Iris pigment epithelial cell (primary cell): ENCODE data around the gene NFKBIA.
"Not testable (repeated sequence)": the region's sequence is repeated elsewhere in the genome, so short reads cannot be mapped to it uniquely, and the experiment has no call there.

ENCODE experiments used
- DNase-seq: peaks from one replicate; pipeline ENCODE4 v3.0.0-alpha.2; 2011; ENCODE audit warnings: low read depth

The NFKBIA gene

DNA sequence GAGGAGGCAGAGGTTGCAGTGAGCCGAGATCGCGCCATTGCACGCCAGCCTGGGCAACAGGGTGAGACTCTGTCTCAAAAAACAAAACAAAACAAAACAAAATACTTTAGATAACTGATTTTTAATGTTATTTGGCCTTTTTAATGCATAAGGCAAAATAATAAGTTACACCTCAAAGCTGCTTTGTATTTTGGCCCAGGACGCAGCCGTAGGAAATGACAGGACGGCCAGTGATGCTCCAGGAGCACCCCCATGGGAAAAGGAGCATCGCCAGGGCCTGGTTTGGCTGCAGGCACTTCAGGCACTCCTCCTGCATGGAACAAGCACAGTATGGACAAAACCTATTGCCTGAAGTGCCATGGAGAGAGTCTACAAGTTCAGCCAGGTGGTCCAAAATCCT lies 3.5 kb upstream of the NFKBIA start:
- DNase-seq: no peak

DNA sequence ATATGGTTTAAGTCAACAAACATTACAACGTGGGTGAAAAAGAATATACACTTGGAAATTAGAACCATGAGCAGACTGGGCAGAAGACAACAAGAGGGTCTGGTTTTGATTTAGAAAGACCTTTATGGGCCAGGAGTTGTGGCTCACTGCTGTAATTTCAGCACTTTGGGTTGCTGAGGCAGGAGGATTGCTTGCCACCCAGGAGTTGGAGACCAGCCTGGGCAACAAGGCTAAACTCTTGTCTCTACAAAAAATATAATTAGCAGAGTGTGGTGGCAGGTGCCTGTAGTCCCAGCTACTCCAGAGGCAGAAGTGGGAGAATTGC lies 2.7 kb upstream of the NFKBIA start:
- DNase-seq: no peak

DNA sequence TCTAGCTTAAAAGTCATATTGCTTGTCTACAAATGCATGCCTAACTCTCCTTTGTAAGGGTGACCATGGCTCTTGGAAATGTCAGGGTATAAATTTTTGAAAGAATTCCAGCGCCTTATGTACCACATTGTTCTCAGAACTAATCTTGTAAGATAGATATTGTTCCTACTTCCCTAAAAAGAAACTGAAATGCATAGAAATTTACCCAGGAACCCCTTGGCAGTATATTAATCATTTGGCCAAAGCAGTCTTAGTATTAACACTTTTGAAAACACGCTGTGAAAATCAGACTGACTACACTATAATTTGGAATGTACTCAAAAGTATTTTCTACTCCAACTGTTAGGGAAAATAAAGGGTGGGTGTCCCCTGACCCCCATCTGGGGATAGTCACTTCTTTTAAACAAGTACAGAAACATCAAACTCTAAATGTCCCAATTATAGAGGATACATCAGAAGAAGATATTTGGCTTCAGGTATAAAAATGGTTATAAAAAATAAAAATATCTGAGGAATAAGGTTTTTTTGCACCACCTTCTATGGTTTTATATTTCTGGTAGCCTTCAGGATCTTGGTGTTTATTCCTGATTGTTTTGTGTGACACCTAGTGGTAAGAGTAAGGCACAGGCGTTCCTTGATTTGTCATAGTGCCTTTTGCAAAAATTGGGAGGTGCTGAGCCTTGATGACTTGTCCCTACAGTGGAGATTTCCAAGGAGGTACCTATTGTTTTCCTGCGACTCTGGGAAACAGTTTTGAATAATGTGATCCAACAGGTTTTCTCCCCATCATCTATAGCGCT lies 2.2 kb upstream of the NFKBIA start:
- DNase-seq: peak; percentile 69

DNA sequence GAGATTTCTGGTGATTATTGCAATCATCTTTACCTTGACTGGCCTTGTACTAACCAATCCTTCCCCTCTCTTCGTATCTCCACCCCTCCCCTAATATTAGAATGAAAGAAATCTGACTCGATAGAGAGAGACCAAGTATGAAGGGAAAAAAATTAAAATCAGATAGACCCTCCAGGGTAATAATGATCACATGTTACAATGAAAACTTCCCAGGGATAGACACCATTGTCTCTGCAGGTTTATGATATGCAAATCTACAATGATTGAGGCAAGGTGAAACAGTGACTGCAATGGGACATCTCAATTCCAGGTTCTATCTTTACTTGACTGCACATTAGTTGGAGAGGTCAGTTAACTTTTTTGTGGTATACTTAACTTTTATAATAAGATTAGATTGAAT lies 1.5 kb upstream of the NFKBIA start:
- DNase-seq: no peak

GRCh38 chr14:35405304-35405996 lies 901 bp upstream of the NFKBIA start:
- no peak for DNase-seq

DNA sequence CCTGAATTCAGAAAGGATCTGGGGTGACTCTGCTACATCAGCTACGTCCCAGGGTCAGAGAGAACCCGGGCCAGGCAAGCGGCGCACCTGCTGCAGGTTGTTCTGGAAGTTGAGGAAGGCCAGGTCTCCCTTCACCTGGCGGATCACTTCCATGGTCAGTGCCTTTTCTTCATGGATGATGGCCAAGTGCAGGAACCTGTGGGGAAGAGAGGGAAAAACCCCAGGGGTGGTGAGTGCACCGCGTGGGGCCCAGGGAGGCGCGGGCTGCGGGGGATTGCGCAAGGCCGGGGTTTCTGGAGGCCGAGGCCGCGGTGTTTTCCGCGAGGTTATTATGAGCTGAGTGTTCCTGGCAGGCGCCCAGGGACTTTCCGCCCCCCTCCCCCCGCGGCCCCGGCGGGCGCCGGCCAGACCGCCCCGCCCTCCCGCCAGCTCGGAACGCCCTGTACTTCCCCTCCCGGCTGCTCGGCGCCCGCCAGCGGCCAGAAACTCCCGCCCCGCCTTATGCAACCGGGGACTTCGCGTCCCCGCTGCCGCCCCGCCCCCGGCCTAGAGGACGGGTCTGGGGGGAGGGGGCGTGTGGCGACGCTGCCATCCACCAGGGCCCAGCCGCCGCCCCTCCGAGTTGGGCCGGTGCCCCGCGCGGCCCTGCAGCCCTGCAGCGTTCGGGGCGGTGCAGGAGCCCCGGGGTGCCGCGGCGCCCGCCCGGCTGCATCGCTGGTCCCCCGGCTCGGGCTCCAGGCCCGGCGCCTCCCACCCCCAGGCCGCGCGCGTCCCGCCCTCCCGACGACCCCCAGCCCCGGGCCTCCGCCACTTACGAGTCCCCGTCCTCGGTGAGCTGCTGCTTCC lies 723 bp downstream of the NFKBIA start:
- DNase-seq: peak; percentile 95

DNA sequence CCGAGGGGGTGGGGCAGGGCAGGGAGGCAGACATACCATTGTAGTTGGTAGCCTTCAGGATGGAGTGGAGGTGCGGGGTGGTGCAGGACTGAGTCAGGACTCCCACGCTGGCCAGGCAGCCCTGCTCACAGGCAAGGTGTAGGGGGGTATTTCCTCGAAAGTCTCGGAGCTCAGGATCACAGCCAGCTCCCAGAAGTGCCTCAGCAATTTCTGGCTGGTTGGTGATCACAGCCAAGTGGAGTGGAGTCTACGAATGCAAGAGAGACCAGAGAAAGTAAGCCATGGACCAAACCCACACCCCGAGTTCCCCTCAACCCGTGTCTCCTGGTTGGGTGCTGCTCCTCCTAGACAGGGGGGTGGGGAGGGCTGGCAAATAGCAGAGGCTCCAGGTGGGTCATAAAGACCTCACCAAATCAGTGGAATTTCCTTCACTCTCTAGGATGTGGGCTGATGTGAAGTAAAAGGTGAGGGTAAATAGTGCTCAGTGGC lies 1.4 kb downstream of the NFKBIA start:
- no peak for DNase-seq

- no peak for DNase-seq
Observed at GRCh38 chr14:35402323-35403113, 2.0 kb downstream of the NFKBIA start.

DNA sequence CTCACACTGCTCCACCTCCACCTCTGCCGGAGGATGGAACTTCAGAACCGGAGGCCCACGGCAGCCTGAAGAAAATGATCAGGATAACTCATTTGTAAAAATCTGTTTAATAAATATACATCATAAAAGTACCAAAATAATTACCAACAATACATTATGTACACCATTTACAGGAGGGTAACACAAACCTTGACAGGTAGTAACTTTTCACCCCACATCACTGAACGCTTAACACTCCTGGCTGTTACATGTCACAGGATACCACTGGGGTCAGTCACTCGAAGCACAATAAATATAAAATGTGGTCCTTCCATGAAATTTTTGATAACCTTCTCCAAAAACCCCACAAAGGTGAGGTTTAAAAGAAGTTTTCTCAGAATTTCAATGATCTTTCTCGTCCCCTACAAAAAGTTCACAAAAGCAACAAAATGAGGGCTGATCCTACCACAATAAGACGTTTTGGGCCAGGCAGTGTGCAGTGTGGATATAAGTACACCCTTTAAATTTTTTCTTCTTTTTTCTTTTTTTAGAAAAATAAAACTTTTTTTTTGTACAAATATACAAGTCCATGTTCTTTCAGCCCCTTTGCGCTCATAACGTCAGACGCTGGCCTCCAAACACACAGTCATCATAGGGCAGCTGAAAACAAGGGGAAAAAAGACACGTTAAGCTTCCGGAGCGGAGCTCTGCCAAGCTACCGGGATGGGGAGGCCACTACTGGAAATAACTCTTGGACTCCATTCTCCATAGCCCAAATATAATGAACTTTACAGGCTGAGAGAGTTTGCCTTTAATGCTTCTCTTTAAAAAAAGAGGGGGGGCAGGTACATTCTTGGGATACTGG lies 2.9 kb downstream of the NFKBIA start:
- DNase-seq: no peak

- no peak for DNase-seq
Observed at GRCh38 chr14:35400648-35401421, 3.7 kb downstream of the NFKBIA start.

DNA sequence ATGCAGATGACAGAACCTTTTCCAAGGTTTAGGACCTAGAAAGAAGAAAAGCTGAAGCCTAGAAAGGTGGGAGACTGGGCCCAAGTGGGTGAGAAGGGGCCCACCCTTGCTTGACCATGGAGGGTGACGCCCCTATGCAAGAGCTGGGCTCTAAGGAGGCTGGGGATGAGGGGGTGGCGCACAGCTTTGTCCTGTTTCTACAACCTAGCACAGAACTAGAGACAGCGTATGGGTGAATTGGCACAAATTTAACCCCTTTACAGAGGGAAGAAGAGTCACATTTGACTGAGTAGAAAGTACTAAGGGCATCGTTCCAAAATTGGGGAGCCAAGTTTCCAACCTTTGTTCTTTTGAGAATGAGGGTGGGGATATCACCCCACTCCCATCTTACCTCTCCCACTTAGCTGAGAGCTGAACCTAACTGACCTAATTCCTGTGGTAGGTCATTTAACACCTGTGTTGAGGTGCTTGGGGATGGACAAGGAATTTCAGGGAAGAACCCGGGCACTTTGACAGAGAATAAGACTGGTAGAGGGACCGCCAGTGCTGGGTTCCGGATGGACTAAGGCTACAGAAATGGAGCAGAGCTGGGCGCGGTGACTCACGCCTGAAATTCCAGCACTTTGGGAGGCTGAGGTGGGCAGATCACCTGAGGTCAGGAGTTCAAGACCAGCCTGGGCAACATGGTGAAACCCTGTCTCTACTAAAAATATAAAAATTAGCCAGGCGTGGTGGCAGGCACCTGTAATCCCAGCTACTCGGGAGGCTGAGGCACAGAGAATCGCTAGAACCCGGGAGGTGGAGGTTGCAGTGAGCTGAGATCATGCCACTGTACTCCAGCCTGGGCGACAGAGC lies 5.2 kb downstream of the NFKBIA start:
- DNase-seq: no peak

- no peak for DNase-seq
Observed at GRCh38 chr14:35398071-35398584, 6.4 kb downstream of the NFKBIA start.

DNA sequence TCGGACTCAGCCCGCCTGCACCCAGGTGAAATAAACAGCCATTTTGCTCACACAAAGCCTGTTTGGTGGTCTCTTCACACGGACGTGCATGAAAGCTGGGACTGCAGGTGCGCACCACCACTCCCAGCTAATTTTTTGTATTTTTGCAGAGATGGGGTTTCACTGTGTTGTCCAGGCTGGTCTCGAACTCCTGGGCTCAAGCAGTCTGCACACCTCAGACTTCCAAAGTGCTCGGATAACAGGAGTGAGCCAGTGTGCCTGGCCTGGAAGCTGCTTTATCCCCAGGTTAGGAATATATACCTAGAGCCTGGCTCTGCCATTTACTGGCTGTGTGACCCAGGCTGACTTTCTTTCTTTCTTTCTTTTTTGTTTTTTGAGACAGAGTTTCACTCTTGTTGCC lies 7.9 kb downstream of the NFKBIA start:
- DNase-seq: not testable (repeated sequence)

DNA sequence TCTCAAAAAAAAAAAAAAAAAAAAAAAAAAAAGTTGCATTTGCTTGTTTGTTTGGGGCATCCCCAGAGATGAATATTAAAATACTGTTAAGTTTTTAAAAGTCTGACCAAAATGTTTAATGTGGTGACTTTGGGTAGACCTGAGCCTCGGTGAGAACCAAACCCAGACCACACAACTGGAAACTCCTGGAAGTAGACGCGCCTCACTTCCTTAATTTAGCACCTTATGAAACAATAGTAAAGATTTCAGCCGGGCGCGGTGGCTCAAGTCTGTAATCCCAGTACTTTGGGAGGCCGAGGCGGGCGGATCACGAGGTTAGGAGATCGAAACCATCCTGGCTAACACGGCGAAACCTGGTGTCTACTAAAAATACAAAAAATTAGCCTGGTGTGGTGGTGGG lies 9.3 kb downstream of the NFKBIA start:
- no peak for DNase-seq

- DNase-seq: no peak
Observed at GRCh38 chr14:35394326-35395013, 10.1 kb downstream of the NFKBIA start.

DNA sequence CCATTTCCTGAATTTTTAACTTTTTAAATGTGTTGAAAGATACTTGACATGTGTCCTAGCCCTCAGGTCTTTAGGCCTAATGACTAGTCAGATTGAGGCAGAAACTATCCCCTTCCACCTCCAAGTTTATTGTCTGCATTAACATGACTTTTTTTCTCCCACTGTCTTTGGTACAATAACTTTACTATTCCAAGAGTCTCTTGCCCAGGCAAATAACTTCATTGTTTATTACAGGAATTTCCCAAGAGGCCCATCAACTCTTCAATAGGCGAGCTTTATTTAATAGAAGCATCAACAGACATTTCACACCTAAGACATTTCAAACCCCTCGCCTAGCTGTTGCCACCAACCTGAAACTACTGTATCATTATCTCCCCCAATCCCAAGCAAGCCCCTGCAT lies 10.7 kb downstream of the NFKBIA start:
- DNase-seq: no peak

DNA sequence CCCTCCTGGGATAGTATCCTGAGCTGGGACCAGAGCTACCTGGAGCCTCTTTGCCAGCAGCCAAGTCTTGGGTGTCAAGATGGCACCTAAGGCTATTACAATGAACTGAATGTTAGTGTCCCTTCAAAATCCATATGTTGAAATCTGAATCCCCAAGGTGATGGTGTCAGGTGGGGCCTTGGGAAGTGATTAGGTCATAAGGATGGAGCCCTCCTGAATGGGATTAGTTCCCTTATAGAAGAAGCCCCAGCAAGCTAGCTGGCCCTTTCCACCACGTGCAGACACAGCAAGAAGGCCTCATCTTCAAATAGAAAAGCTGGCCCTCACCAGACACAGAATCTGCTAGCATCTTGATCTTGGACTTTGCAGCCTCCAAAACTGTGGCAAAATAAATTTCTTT lies 12.4 kb downstream of the NFKBIA start:
- no peak for DNase-seq

DNA sequence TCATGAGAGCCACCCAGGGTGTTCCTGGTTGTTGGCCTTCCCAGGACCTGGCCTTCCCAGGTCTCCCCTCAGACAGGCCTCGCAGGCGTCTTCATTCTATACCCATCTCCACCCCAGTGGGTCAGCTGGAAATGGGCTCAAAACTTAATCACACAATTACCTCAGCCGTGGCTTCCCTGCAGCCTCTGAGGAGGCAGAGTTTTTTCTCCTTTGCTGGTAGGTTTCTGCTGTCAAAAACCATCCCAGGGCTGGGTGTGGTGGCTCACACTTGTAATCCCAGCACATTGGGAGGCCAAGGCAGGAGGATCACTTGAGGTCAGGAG lies 13.2 kb downstream of the NFKBIA start:
- no peak for DNase-seq
